RWPE1 (cell line): ENCODE data around the gene DRGX.

Experiments
- CTCF ChIA-PET: fragments of 350-600 bp; sonication (Branson Sonifier 250); formaldehyde crosslinking; extraction: SDS; loops from one replicate; lab custom pipeline; 2021; lab: Yijun Ruan, JAX
- POLR2A ChIA-PET: fragments of 400-600 bp; formaldehyde crosslinking; extraction: SDS; loops from one replicate; lab custom pipeline; 2020; ENCODE audit warnings: antibody characterized with exemption; ENCODE audit not compliant: low non-redundant PET; lab: Yijun Ruan, JAX
- DNase-seq: peaks from one replicate; pipeline ENCODE4 v3.0.0; 2012; ENCODE audit warnings: low spot score
- H3K27ac ChIP-seq: fragments of 450-650 bp; 2 replicates; pipeline ENCODE4 v1.5.1; 2017
- TF ChIP-seq, protein P1 (sequence below): fragments of 450-650 bp; conservative IDR thresholded peaks from 2 replicates; pipeline ENCODE4 v1.5.1; 2017; ENCODE audit warnings: low read depth, mild to moderate bottlenecking

The DRGX gene

DNA sequence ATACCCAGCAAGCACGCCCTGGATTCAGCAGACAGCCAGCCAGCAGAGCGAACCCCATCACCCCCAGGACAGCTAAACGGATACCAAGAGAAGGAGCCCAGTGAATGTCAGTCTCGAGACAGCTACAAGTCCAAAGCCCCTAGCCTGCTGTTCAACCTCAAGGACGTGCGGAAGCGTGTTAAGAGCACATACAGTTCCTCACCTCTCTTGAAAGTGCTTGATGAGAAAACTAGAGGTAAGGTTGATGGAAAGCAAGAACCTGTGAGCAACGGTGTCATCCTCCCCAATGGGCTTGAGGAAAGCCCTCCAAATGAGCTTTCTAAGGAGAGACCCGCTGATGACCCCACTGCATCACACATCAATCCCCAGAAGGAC, 72.0 kb downstream of the DRGX start:
- TF ChIP-seq, protein P1, sequence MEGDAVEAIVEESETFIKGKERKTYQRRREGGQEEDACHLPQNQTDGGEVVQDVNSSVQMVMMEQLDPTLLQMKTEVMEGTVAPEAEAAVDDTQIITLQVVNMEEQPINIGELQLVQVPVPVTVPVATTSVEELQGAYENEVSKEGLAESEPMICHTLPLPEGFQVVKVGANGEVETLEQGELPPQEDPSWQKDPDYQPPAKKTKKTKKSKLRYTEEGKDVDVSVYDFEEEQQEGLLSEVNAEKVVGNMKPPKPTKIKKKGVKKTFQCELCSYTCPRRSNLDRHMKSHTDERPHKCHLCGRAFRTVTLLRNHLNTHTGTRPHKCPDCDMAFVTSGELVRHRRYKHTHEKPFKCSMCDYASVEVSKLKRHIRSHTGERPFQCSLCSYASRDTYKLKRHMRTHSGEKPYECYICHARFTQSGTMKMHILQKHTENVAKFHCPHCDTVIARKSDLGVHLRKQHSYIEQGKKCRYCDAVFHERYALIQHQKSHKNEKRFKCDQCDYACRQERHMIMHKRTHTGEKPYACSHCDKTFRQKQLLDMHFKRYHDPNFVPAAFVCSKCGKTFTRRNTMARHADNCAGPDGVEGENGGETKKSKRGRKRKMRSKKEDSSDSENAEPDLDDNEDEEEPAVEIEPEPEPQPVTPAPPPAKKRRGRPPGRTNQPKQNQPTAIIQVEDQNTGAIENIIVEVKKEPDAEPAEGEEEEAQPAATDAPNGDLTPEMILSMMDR: no peak
- no peak overlapping the region for H3K27ac ChIP-seq
- ChIA-PET CTCF (interaction anchor here (0.6 kb wide), 1 partner anchor 41 kb away, joined by 3 read pairs; no protein-coding TSS in a partner anchor), POLR2A (no interaction called here)
- DNase-seq: no peak

DNA sequence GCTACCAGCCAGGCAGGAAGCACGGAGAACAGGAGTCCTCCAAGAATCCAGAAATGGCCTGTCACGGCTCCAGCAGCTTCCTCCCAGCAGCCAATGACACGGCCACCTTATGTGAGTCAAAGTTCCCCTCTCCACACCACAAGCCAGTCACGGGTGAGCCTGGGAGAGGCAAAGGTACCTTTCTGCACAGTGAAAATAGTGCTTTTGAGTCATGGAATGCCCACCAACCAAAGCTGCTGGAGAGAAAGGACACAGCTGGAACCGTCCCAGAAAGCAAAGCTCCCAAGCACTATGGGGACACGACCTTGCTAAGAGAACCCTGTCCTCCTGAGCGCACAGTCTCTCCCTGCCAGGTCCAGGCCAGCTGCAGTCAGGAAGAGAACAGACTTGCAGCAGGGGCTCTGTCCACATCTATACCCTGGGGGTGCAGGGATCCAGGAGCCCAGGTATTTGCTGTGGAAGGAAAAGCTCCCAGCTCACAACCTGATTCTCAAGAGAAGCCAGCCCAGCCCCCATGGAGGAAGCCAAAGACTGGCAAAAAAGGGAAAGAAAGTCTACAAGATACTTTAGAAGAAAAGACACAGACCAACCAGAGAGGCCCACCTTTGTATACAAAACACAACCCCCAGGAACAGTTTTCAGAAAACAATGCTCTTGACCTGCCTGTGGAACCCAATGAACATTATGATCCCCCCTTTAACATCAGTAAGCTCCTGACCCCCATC, 72.6 kb downstream of the DRGX start:
- no peak overlapping the region for H3K27ac ChIP-seq
- TF ChIP-seq, protein P1: no peak
- POLR2A ChIA-PET: no interaction called here
- no peak for DNase-seq
- CTCF ChIA-PET: interaction anchor here (0.6 kb wide), 1 partner anchor 42 kb away, joined by 3 read pairs; no protein-coding TSS in a partner anchor

DNA sequence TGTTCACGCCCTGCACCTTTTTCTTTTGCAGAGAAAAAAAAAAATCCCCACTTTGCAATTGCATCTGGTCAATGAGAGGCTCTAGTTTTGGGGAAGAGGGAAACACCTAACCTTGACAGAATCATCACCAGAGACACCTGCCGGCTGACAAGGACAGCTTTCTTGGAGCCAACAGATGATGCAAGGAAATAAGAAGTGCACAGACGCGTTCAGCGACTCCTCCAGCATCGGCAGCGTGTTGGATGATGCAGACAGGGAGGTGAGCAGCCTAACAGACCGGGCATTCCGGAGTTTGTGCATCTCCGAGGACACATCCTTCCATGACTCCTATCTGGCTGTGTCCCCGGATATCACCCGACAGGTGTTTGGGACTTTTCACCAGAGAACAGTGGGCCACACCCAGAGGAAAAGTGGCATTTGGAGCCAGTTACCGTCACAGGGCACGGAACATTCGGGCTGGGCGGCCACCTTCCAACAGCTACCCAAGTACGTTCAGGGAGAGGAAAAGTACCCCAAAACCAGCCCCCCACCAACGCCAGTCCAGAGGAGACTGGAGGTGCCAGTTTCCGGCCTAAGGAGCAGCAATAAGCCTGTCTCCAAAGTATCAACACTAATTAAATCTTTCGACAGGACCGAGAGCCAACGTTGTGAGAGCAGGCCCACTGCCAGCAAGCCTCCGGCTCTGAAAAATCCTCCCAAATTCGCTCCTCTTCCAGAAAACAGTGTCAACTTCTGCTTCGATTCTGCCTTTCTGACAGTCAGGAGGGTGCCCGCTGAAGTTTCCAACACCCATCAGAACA, 73.3 kb downstream of the DRGX start:
- DNase-seq: no peak
- no peak overlapping the region for H3K27ac ChIP-seq
- POLR2A ChIA-PET: no interaction called here
- TF ChIP-seq, protein P1: no peak
- CTCF ChIA-PET: no interaction called here

DNA sequence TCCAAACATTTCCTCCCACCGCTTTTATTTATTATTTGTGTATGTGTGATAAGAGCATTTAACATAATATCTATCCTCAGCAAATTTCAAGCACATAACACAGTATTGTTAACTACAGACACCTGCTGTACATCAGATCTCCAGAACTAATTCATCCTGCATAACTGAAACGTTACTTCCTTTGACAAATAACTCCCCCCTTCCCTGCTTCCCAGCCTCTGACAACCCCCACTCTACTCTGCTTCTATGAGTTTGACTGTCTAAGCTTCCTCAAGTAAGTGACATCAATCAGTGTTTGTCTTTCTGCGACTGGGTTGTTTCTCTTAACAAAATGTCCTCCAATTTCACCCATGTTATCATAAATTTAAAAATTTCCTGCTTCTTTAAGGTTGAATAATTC, 74.9 kb downstream of the DRGX start:
- TF ChIP-seq, protein P1: no peak
- no peak overlapping the region for H3K27ac ChIP-seq
- DNase-seq: no peak
- POLR2A ChIA-PET: no interaction called here
- CTCF ChIA-PET: no interaction called here

DNA sequence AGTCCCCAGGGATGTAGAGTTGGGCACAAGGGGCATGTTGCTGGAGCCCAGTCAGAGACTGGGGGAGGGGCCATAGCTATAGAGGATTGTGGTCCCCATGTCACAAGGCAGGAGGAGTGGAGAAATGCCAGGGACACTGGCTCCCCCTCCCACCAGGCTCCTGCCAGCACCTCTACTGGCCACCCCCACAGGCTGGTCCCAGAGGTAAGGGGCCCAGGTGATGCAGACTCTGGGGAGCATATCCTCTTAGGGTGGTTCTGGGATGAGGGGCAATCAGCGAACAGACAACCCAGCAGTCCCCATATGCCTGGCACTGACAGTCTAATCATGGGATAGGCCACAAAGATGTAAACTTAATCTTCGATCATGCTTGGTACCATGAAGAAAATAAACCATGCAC, 75.7 kb downstream of the DRGX start:
- no peak for DNase-seq
- H3K27ac ChIP-seq: no peak overlapping the region
- TF ChIP-seq, protein P1: no peak
- ChIA-PET POLR2A (no interaction called here), CTCF (no interaction called here)

DNA sequence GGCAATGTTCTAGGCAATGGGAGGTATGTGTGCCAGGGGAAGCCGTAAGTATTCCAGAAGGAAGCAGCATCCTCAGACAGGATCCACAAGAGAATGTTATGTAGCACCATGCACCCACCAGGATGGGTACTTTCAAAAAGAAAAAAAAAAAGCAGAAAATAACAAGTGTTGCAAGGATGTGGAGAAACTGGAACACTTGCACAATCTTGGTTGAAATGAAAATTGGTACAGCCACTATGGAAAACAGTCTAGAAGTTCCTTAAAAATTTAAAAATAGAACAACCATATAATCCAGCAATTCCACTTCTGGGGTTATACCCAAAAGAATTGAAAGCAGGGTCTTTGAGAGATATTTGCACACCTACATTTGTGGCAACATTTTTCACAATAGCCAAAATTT, 76.7 kb downstream of the DRGX start:
- DNase-seq: no peak
- ChIA-PET POLR2A (no interaction called here), CTCF (no interaction called here)
- H3K27ac ChIP-seq: no peak overlapping the region
- TF ChIP-seq, protein P1: no peak
